ENCODE measurements around the gene CERK.

Gene CERK

DNA sequence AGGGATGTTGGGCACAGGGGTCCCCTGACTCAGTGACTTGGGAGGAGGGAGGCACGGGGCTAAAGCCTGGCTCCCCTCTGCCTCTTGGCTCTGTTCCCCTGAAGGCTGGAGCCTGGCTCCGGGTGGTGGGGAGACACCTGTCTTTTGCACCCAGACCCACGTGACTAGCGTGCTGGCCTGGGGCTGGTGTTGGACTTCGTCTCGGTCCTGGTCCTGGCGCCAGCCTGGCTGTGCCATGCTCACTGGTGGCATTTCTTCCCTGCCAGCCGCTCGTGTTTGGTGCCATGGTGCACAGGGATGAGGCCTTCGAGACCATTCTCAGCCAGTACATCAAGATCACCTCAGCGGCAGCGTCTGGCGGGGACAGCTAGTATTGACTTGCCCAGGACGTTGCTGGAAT lies 61.2 kb downstream of the CERK start:
- no peak for DNase-seq

DNA sequence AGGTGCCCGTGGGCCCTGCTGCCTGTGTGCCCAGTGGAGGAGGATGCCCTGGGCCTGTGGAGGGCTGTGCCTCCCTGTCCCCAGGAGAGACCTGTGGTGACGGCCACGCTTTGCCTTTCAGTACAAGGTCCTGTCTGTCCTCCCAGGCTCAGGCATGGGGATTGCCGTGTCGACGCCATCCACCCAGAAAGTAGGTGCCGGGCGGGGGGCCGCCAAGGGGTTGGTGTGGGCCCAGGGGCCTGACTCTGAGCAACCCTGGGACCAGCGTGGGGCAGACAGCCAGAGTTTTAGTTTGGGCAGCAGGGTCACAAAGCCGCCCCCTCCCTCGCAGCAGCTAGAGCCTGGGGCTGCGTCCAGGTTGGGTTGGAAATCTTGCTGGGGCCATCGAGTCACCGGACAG lies 61.6 kb downstream of the CERK start:
- DNase-seq = no peak

DNA sequence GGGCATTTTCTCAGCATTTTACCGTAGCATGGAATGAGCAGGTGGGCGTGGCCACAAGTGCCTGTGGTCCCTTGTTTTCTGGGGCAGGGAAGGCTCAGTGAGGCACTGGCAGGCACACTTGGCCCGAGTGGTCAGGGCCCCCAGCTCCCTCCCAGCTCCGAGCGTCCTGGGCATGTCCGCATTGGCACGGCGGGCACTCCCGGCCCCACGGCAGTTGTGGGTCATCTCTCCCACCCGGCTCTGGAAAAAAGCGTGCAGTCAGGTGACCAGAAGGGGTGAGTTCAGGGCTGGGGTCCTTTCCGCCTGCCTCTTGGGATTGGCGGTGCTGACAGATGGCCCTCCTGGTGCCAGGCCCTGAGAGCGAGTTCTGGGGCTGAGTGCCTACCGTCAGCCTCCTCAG lies 62.1 kb downstream of the CERK start:
- DNase-seq = no peak

DNA sequence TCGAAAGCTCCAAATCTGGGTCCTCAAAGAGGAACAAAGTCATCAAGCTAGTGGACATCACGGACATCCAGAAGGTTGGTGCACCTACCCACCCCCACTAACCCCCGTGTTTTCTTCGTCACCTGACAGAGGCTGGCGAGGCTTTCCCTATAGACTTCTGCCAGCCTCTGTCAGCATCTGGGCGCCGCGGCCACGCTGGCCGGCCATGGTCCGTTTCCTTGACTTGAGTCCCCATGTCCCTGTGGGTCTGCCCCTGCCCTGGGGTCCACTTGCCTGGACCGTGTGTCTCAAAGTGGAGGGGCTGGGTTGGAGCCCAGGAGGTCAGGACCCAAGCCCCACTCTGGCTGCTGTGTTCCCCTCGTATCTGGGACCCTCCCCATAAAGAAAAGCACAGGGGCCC lies 62.6 kb downstream of the CERK start:
- no peak for DNase-seq

DNA sequence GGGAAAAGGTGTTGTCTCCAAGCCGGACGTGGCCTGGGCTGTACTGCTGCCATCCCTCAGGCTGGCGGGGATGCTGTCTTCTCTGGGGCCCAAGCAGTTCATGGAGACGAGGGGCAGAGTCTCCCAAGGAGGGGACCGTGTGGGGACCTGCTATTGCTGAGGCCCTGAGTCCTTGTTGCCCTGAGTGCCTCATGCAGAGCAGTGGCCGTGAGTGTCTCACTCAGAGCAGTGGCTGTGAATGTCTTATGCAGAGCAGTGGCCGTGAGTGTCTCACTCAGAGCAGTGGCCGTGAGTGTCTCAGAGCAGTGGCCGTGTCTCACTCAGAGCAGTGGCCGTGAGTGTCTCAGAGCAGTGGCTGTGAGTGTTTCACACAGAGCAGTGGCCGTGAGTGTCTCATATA lies 63.1 kb downstream of the CERK start:
- DNase-seq = no peak

DNA sequence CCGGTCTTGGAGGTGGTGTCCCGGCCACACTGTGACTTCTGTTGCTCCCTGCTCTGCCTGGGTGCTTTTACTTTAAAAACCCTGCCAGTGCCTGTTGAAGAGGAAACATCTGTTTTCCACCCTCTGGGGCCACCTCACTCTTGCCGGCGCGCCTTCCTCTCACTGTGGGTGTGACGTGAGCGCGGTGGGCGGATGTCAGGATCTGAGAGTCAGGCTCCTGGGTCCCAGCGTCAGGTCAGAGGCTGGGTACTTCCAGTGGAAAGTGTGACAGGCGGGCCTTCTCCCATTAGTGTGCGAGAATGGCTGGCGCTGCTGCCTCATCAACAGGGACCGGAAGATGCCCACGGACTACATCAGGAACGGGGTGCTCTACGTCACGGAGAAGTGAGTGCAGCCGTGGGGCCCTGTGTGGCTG lies 63.7 kb downstream of the CERK start:
- DNase-seq = no peak

DNA sequence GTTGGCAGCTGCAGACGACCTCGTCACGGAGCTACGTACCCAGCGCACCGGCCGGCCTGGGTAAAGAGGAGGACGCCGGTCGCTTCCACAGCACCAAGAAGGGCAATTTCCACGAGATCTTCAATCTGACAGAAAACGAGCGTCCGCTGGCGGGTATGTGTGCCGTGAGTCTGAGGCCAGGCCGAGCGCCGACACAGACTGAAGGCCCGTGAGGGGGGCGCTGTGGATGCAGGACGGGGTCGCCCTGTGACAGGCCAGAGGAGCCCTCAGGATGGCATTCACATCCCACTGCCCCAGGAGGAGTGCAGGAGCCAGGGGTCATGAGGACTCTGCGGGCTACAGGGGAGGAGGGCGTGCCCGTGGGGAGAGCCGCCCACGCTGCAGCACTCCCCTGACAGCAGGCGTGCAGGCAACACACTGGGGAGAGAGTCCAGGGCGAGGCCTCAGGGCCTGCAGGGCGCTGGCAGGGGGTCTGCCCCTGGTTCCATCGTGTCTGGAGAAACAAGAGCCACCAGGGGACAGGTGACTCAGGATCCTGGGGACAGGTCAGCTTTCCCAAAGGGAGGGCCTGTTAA lies 64.3 kb downstream of the CERK start:
- DNase-seq = no peak

DNA sequence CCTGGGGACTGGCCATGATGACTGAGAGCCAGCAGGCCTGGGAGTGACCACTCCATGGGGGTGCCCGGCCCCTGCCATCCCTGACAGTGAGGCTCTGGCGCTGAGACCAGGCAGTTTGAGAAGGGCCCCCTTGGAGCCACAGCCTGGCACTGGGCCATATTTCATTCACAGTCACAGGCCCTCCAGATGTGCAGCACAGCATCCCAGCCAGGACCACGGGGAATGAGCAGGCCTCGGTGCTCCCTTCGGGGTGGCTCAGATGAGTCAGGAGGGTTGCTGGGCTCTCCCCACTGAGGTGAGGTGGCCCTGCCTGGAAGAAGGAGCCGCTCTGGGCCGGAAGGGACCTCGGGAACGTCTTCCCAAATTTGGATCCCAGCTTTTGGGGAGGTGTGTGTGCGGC lies 64.8 kb downstream of the CERK start:
- DNase-seq = no peak

DNA sequence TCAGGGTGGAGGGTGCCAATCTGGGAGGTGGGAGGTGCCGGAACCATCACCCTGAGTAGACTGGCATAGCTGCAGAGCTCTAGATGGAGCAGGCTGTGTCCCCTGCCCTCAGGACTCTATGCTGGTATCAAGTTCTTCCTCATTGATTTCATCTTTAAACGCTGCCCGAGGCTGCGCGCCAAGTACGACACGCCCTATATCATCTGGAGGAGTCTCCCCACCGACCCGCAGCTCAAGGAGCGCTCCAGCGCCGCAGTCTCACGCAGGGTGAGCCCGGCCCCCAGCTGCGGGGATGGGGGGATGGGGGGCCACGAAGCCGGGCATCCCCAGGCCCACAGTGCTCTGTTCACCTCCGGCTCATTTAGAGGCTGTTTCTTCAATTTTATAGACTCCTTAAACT lies 65.3 kb downstream of the CERK start:
- no peak for DNase-seq

DNA sequence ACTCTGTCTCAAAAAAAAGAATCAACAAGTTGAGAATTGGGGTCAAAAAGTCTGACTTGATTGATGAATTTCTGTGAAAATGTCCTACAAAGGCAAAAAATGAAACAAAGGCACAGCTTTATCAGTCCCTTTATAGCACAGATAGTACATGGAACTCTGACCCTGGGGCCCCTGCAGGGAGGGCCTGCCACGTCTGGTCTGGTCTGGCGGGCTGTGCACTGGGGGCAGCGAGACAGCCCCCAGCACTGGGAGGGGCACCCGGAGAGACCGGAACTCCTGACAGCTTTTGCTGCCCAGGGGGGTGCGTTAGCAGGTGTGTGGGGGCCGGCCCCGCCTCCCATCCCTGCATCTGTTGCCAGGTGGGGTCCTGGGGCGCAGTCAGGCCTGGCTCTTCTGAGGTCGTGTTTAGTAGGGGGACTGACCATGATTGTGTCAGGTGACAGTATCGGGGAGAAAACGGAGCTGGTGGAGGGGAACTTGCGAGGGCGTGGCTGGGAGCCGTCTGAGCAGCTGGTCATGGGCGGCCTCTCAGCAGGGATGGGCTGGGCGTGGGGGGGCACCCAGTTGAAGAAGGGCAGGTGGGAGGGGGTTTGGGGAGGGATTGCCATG lies 66.1 kb downstream of the CERK start:
- no peak for DNase-seq

DNA sequence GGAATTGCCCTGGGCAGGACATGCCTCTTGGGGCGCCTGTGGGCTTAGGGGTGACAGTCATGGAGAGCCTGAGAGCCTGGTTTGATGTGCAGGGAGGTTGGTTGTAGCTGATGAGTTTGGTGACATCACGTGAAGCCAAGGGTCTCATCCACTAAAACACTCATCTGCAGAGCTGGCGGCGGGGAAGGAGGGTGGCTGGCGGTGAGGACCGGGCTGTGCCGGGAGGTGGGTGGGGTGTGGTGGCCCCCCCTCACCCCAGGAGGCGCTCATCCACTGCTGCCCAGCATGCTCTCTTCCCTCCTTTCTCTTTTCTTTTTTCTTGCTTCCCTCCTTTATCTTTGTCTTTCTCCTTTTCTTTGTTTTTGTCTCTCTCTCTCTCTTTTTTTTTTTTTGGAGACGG lies 68.9 kb downstream of the CERK start:
- DNase-seq = no peak

DNA sequence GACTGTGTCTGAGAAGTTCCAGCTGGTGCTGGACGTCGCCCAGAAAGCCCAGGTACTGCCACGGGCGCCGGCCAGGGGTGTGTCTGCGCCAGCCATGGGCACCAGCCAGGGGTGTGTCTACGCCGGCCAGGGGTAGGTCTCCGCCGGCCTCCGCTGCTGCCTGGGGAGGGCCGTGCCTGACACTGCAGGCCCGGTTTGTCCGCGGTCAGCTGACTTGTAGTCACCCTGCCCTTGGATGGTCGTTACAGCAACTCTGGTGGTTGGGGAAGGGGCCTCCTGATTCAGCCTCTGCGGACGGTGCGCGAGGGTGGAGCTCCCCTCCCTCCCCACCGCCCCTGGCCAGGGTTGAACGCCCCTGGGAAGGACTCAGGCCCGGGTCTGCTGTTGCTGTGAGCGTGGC lies 69.9 kb downstream of the CERK start:
- no peak for DNase-seq

DNA sequence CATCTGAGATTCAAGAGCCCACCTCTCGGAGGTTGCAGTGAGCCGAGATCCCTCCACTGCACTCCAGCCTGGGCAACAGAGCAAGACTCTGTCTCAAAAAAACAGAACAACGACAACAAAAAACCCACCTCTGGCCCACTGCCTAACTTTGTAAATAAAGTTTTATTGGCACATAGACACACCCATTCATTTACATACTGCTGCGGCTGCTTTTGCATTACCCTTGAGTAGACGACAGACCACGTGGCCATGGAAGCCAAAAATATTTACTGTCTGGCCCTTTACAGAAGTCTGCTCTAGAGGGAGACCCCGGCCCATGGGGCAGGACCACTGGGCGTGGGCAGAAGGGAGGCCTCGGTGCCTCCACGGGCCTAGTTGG lies 70.8 kb downstream of the CERK start:
- DNase-seq = no peak

DNA sequence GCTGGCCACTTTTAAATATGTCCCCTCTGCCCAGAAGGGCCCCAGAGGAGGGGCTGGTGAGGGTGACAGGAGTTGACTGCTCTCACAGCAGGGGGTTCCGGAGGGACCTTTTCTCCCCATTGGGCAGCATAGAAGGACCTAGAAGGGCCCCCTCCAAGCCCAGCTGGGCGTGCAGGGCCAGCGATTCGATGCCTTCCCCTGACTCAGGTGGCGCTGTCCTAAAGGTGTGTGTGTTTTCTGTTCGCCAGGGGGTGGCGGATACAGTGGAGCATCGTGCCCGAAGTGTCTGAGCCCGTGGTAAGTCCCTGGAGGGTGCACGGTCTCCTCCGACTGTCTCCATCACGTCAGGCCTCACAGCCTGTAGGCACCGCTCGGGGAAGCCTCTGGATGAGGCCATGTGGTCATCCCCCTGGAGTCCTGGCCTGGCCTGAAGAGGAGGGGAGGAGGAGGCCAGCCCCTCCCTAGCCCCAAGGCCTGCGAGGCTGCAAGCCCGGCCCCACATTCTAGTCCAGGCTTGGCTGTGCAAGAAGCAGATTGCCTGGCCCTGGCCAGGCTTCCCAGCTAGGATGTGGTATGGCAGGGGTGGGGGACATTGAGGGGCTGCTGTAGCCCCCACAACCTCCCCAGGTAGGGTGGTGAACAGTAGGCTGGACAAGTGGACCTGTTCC lies 71.3 kb downstream of the CERK start:
- DNase-seq = no peak

DNA sequence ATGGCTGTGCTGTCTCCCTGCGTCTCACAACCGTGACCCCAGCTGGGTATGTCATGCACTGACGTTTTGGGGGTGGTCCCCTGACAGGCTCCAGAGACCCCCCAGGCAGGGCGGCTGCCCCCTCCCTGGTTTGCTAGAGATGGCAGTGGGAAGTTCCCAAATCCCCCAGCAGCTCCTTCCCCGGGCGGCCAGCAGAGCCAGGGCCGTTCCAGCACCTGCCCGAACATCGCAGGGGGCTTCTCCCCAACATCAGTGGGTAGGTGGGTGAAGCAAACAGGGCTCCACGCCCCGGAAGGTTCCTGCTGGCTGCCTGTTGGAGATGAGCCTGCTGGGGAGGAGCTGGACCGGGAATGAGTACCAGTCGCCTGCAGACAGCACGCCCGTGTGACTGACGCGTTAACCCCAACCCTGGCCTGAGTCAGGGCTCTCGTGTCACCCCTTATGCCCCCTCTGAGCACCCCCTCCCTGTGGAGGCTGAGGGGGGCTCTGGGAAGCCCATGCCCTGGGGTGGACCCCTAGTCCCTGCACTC lies 72.2 kb downstream of the CERK start:
- DNase-seq = no peak

DNA sequence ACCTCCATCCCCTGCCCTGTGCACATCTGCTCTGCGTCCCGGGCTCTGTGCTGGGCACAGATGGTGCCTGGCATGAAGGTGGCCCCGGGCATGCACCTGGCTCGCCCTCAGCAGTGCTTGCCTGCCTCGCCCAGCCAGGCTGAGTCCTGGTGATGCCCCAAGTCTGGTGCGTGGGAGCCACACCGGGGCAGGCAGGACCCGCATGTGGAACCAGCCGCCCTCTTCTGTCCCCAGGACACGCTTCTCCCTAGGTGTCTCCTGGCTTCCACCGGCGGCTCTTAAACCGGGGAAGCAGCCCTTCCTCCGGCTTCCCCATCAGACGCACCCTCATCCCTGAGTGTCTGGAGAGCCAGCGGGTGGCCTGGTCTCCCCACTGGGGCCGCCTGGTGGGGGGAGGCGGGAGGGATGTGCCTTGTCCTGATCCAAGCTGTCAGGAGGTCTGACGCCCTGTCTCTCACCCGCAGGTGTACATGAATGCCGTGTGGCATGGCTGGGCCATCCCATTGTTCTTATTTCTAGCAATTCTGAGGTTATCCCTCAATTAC lies 72.8 kb downstream of the CERK start:
- DNase-seq = no peak

DNA sequence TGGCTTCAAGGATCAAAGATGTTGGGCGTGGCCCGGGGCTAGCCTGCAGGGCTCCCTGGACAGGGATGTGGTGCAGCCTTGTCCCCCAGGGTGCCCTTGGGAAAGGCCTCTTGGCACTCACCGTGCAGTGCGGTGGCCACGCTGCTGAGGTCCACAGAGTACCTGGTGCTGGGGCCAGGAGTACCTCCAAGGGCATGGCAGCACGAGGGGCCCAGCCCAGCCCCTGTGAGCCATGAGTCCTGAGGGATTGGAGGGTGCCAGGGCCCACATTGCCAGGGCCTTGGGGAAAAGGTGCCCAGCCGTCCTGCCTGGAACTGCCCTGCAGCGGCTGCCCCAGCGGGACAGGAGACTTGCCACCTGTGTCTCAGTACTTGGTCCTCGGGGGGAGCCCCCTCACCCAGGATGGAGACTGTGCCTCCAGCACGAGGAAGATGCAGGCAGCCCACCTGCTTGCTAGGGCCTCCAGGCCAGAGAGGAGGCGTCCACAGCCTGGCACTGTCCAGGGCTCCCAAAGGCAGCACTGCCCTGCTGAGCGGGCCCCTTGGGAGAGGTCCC lies 73.7 kb downstream of the CERK start:
- DNase-seq = no peak

DNA sequence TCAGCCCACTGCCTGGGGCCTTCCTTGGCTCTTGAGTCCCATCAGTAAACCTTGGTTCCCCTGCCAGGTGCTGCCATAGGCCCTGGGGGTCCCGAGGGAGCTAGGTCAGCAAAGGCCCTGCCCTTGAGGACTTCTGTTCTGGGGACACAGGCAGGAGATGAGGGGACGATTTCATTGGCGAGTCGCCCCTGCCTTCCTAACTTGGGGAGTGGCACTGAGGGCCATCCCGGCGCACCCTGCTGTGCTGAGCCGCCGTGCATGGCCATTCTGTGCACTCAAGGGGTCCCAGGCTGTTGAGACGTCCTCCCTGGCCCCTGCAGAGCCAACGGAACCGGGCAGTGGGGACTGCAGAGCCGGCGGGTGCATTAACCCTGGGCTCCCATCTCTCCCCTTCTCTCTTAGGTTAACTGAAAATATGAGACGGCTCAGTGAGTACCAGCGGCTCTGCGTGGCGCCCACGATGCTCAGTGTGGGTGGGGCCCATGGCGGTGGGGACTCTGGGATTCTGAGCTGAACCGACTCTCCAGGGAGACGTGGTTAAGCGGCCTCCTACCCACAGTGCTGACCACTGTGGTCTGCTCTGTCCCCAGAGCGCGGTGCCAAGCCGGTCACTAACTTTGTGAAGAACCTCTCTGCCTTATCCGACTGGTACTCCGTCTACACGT lies 74.5 kb downstream of the CERK start:
- DNase-seq = no peak

DNA sequence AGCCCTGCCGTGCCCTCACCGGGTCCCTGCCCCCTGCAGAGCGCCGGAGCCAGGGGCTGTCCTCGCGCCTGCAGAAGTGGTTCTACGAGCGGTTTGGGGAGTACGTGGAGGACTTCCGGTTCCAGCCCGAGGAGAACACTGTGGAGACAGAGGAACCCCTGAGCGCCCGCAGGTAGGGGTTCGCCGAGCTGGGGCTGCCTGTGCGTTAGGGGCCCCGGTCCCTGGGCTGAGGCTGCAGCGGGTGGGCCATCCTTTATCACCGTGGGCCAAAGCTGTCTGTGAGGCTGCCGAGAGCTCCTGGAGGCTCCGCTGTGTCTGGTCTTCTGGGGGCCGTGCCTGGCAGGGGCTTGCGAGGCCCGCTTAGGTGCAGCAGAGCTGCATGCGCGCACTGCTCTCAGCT lies 75.1 kb downstream of the CERK start:
- DNase-seq = no peak

DNA sequence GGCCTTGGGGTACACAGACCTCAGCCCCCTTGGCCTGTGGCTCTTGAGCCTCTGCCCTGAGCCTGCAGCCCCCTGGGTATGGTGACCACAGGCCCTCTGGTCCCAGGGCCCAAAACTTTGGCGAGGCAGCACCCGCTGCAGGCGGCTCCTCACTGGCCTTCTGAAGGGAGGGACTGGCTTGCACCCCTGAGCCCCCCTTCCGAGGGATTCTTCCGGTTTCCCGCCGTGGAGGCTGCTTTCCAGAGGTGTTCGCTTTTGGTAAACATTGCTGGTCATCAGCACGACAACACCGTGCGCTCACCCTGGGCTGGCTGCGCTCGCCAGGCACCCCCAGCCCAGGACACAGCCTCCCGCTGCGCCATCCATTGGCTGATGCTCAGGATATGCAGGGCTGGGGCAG lies 75.8 kb downstream of the CERK start:
- no peak for DNase-seq

DNA sequence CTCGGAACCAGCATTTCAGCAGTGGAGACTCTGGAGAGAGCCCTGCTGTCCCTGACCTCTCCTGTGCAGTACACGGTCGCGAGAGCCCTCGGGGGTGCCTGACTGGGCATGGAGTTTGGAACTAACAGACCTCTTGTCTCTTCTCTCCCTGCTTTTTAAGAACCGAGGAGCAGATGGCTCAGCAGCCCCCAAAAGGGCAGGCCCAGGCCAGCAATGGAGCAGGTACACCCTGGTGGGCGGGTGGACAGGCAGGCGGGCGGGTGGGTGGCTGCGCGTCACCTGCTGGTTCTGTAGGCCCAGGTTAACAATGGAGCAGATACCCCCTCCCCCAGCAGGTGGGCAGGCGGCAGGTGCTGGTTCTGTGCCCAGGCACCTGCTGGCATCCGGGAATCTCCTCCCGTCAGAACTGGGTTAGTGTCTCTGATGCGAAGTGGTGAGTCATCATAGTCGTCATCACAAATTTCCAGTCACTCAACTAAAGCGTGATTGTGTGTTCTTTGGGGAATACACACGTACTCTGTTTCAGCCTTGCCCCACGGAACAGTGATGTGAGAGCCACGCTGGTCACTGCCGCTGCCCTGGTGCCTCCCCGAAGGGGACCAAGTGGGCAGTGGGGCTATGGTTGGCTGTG lies 76.7 kb downstream of the CERK start:
- peak; percentile 60 for DNase-seq

DNA sequence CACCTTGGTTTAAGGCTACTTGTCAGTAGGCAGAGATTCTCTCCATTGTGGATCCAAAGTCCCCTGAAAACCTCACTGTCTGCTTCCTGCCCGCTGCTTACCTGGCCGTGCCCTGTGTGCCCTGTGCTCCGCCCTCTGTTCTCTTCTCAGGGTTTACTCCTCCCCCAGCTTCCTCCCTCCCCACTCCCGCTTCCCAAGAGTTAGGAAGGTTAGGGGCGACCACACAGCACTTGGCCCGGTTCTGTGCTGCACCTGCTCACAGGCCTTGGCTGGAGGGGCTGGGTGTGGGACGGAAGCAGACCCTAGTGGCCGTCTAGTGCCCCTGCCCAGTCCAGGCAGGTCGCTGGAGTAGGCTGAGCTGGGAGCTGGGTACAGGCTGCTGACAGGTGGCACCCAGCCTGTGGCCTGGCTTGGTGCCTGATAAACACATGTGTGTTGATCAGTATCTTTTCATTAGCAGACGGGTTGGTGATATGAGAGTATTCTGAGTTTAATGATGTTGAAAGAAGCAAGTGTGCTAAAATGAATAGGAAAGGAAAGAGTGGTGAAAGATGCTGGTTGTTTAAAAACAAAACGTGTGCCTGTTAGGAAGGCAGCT lies 77.3 kb downstream of the CERK start:
- no peak for DNase-seq

DNA sequence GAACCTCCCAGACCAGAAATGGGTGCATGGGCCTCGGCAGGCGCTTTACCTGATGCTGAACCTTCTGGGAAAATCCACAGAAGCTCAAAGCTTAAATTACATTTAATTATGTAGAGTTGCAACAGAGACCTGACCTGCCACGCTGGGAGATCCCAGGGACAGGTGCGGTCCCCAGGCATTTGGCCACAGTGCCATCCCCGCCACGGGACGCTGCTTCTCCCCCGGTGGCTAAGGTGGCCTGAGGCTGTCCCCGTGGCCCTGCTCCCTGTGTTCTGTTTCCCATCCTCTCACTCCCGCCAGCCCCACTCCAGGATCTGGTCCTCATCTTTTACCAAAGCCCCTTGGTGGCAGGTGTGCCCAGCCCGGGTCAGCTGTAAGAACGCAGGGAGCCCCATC lies 78.3 kb downstream of the CERK start:
- no peak for DNase-seq

Data from EL (cell line).